ENCODE measurements around the gene DCST1.

The DCST1 gene

GRCh38 chr1:155044812-155045657 is 11.4 kb downstream of the DCST1 start:
- DNase-seq = peak; percentile 63 to 93 (median 83)
- intact Hi-C loops (cut with DNase I) = loop anchor here (1.0 kb wide), 1 partner anchor 39 kb away; no protein-coding TSS in a partner anchor

DNA sequence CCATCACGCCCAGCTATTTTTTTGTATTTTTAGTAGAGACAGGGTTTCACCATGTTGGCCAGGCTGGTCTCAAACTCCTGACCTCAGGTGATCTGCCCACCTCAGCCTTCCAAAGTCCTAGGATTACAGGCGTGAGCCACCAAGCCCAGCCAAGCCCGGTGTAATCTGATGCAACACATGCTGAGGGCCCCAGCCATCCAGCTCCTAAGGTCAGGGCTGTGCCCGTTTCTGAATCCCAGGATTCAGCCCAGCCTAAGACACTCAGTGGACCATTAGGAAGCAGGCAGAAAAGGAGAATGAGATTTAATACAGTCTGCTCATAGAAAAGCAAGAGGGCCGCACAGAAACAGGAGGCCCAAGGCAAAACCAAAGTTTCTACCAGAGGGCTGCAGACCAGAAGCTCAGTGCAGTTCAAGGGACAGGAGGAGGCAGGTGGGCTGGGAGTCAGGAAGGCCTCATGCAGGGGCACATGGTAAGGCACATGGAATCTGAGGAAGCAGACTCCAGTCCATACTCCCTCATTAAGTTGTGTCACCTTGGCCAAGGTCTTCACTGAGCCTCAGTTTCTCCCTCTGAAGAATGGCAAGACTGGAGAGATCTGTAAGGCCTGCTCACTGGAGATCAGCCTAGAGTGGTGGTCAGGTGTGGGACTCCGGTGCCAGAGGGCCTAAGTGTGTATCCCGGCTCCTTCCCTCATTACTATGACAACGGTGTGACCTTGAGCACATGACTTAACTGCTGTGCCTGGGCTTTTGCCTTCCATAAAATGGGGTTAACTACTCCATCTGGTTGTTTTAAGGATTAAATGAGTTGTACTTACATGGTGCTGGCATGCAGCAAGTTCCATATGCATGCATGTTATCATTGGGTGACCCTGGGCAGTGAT is 15.1 kb downstream of the DCST1 start:
- DNase-seq = no peak
- intact Hi-C loops (cut with DNase I) = no loop called here

DNA sequence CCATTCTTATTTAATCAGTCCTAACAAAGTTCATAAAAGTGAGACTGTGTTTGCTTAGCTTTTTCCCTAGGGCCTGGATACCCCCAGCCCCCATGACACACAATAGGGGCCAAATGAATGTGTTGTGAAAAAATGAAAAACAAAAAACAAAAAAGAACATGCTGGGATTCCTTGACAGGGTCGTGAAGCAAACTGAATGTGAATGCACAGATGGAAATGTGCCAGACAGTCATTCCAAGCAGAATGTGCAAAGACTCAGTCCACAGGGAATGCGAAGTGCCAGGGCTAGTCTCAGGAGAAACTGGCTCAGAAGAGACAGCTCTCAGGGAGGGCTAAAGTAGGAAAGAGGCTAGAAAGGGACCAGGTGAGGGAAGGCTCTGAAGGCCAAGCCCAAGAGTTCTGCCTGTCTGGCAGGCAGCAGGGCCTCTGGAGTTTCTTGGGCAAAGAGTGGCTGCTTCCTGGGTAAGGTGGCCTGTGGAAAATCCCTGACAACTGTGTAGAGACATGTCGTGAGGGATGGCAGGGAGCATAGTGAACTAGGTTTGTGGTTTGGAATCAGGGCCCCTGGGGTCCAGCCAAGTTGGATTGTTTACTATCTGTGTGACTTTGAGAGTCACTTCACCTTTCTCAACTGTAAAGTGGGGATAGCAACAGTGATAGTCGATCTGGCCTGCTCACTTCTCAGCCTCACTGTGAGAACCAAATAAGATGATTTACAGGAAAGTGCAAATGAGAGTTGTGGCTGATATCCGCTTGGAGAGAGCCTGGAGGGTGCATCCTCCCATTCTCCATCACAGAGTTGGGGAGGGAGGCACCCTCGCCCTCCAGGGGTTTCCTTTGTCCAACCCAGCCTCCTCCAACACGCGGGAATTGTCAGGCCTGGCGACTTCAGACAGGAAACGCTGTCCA is 16.3 kb downstream of the DCST1 start:
- no peak for DNase-seq
- intact Hi-C loops (cut with DNase I) = no loop called here

GRCh38 chr1:155050560-155051341 is 17.1 kb downstream of the DCST1 start, which contains the start of gene ADAM15:
ADAM15 (plus strand) TSS chr1:155051316; CDS start chr1:155051387, 71 bp downstream.
- intact Hi-C loops (cut with DNase I) = no loop called here
- DNase-seq = peak; percentile 50 to 92 (median 85)

DNA sequence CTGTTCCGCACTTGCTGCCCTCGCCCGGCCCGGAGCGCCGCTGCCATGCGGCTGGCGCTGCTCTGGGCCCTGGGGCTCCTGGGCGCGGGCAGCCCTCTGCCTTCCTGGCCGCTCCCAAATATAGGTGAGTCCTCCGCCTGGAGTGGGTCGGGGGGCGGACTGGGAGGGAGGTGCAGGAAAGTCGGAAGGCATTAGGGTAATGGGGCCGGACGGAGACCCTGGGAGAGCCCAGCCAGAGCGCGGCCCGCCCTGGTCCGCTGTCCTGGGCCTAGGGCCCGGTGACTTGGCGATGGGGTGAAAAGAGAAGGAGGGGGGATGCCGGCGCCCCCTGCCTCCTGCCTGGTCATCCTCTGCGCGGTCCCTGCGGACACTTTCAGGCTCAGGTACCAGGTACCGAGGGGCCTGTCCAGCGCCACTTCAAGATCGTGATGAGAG is 17.7 kb downstream of the DCST1 start:
- peak in 3 of 42 donors; percentile 26 to 43 (median 39) for DNase-seq
- intact Hi-C loops (cut with DNase I) = no loop called here

DNA sequence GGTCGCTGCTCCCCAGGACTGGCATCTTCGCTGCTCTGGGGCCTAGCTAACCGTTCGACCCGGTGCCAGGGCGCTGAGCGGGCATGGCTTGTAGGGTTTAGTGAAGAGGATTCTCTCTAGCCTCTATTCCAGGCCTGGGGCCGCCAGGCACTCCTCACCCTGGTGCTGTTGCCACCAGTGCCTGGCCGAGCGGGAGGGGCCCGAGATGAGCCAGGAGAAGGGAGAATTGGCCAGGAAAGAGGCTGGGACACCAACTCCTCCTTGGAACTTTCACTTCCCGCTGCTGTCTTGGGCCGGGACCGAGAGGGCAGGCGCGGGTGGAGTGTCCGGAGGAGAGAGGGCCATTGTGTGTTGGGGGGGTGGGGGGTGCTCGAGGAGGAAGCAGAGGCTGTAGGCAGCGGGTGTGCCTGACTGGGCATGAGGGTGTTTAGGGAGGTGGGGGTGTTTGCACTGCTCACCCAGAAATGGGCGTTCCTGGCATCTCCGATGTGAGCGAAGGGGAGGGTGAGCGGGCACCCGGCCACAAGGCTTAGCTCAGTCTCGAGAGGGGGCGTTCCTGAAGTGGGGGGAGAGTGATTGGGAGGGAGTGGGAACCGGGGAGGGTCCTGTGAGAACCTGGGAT is 18.3 kb downstream of the DCST1 start:
- DNase-seq = peak in 37 of 42 donors; percentile 26 to 75 (median 46)
- intact Hi-C loops (cut with DNase I) = no loop called here

DNA sequence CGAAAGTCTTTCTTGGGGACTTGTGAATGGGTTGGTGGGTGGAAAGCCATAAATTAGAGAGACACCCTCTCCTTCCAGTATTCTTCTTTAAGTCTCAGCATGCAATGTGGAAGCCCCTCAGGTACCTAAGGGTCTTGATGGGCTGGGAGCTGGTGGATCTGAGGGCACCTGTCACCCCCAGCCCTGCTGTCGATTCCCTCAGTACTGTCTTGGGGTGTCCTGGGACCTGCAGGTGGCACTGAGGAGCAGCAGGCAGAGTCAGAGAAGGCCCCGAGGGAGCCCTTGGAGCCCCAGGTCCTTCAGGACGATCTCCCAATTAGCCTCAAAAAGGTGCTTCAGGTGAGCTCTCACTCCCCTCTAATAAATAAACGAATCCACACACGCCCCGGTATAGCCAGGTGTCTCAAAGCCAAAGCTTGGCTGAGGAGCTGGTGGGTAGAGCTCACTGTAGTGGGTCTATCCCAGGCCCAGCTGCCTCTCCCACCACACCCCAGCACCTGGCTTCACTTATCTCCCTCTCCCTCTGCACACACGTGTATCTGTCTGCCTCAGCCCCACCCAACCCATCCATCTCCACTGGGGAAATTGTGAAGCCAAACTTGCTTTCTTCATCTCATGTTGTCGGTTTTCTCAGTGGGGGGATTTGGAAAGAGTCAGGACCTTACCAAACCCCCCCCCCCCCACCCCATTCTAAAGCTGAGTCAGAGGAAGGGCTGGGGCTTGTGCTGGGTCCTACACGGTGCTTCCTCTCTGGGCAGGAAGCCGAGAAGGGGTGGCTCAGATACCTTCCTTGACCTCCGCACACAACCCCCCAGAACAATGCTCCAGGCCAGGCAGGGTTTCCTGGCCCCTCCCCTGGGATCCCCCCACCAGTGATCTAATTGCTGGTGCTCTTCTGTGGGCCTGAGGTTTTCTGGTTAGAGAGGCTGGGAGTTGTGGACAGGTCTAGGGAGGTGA is 19.1 kb downstream of the DCST1 start:
- intact Hi-C loops (cut with DNase I) = no loop called here
- peak in 18 of 42 donors; percentile 13 to 60 (median 36) for DNase-seq

DNA sequence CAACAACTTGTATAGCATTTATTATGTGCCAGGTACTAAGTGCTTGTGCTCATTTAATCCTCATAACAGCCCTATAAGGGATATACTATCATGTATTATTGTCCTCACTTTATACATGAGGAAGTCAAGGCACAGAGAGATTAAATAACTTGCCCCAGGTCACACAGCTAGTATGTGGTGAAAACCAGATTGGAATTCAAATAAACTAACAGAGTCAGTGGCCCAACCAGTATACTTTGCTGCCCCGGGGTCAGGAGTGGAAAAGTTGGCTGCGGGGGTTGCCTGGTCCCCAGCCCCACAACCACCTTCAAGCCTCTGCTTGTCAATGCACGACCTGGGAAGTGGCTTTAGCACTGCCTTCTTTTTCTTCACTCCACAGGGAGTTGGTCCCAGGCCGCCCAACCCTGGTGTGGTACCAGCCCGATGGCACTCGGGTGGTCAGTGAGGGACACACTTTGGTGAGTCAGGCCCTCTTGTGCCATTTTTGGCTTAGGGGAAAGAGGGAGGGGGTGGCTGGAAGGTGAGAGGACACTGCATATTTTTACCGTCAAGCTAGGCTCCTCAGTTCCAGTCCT is 20.0 kb downstream of the DCST1 start:
- no peak for DNase-seq
- intact Hi-C loops (cut with DNase I) = no loop called here

DNA sequence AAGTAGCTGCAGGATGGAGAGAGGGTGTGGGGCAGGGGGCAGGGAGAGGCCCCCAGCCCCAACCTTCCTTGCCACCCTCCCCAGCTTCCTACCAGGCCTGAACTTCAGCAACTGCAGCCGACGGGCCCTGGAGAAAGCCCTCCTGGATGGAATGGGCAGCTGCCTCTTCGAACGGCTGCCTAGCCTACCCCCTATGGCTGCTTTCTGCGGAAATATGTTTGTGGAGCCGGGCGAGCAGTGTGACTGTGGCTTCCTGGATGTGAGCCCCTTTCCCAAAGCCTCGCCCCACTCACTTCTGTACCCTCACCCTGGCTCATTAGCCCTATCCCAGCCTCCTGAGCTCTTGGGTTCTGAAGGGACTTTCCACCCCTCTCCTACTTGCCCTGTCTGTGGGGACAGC is 23.5 kb downstream of the DCST1 start:
- intact Hi-C loops (cut with DNase I) = no loop called here
- no peak for DNase-seq

DNA sequence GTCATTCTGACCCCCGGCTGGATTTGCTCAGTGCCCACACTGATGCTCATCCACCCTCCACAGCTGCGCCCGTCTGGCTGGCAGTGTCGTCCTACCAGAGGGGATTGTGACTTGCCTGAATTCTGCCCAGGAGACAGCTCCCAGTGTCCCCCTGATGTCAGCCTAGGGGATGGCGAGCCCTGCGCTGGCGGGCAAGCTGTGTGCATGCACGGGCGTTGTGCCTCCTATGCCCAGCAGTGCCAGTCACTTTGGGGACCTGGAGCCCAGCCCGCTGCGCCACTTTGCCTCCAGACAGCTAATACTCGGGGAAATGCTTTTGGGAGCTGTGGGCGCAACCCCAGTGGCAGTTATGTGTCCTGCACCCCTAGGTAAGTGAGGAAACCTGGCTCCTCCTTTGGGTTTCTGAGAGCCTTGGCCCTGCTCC is 24.2 kb downstream of the DCST1 start:
- no peak for DNase-seq
- intact Hi-C loops (cut with DNase I) = no loop called here

GRCh38 chr1:155060736-155061135 is 27.1 kb downstream of the DCST1 start:
- intact Hi-C loops (cut with DNase I) = loop anchor here (10.0 kb wide), 1 partner anchor 56 kb away; the partner anchor contains the start of gene ZBTB7B

DNA sequence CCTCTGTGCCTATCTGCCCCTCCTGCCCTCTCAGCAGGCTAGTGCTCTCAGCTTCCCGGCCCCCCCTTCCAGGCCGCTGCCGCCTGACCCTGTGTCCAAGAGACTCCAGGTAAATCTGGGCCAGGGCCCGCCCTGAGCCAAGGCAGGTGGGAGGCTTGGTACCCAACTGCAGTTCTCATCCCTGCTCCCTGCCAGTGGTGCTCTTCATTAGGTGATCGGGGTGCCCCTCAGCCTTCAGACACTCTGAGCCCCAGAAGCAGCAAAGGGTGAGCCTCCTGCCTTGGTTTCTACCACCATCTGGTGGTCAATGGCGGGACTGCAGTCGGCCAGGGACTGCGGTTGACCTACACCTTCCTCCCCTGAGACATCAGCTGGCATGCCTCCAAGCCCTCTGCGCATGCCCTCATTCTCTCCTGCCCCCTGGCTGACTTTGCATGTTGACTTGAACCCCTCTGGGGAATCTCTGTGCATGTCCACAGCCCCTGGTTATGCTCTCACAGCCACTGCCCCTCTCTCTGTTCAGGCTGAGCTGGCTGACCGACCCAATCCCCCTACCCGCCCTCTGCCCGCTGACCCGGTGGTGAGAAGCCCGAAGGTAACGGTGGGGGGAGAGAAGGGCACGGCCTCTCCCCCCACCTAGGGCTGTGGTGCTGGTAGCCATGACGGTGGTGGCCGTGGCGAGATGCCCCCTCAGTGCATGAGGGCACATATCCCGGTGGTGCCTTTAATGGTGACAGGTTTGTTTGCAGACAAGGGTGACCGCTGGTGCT is 27.9 kb downstream of the DCST1 start:
- intact Hi-C loops (cut with DNase I) = loop anchor here (10.0 kb wide), 1 partner anchor 57 kb away; the partner anchor contains the start of gene ZBTB7B
- DNase-seq = peak; percentile 38 to 94 (median 86)

More at GRCh38 chr1:155060736-155061135, 27.1 kb downstream of the DCST1 start:
- no peak for DNase-seq

DNA sequence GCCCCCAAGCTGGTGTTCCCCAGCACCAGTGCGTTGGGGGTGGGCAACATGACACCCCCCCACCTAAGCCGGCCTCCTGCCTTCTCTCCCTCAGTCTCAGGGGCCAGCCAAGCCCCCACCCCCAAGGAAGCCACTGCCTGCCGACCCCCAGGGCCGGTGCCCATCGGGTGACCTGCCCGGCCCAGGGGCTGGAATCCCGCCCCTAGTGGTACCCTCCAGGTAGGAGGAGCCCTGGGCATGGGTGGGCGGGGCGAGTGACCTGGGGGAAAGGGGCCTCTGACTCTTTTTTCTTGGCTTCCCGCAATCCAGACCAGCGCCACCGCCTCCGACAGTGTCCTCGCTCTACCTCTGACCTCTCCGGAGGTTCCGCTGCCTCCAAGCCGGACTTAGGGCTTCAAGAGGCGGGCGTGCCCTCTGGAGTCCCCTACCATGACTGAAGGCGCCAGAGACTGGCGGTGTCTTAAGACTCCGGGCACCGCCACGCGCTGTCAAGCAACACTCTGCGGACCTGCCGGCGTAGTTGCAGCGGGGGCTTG is 28.6 kb downstream of the DCST1 start:
- DNase-seq = no peak
- intact Hi-C loops (cut with DNase I) = loop anchor here (10.0 kb wide), 1 partner anchor 57 kb away; the partner anchor contains the start of gene ZBTB7B

DNA sequence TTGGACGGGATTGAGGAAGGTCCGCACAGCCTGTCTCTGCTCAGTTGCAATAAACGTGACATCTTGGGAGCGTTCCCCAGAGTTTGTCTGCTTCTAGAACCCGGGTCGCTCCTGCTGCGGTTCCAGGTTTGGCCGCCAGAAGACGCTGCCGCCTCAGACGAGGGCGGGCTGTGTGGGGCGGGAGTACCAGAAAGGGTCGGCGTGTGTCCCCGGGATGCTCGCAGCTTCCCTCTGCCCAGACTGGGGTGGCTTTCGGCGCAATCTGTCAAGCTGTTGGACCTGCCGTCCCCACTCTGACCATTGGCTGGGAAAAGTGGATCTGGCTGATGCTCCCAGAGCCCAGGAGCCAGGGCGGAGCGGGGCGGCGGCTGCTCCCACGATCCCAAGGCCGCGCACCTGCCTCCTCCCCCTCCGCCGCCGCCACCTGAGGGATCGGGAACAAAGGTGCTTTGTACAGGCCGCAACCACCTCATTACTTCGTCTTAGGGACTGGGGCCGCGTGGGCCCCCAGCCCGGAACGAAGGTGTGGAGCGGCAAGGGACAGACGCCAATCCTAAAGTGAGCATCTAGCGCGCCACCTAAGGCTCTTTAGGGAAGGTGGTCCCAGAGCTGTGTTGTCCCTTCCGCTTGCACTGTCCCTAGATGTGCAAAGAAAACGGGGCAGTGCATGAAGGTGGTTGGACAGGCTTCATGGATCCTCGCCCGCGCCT is 29.2 kb downstream of the DCST1 start:
- DNase-seq = peak in 23 of 42 donors; percentile 23 to 75 (median 49)
- intact Hi-C loops (cut with DNase I) = loop anchor here (10.0 kb wide), 1 partner anchor 58 kb away; the partner anchor contains the start of gene ZBTB7B

All from head of caudate nucleus (tissue), 42 donors.